A549 (cell line): ENCODE results near the gene OSGIN1. TPM values are rescaled to one million over a fixed set of nuclear protein-coding genes. Genes with fewer than 3 reads are reported as not detected.

ENCODE experiments used
- ATAC-seq, 2 experiments: fragments of 200-7000 bp in 1 of 2; fragments of >200 bp in 1 of 2; cut with Nextera tagmentation in 1 of 2; cut with Tn5 transposase in 1 of 2; 3 replicates each; pipeline versions ENCODE4 v1.8.0 to v1.9.1; 2018 to 2020; ENCODE audit warnings: mild to moderate bottlenecking in 1 of 2, moderate library complexity in 1 of 2
- CTCF ChIA-PET: fragments of 300-600 bp; sonication (Branson Sonifier 250); formaldehyde crosslinking; extraction: SDS; loops from one replicate; lab custom pipeline; 2021; ENCODE audit warnings: antibody characterized with exemption, inconsistent platforms; lab: Yijun Ruan, JAX
- POLR2A ChIA-PET: fragments of 350-600 bp; formaldehyde crosslinking; extraction: SDS; loops from one replicate; lab custom pipeline; 2021; ENCODE audit warnings: antibody characterized with exemption, inconsistent platforms; lab: Yijun Ruan, JAX
- DNase-seq, 2 experiments: peaks; one replicate each; pipeline versions ENCODE4 v3.0.0 to v3.0.0-alpha.2; 2011 to 2016; ENCODE audit warnings: low read depth in 1 of 2, low spot score in 1 of 2
- FAIRE-seq: peaks from 2 replicates; lab custom pipeline; 2011; peaks lifted over from hg19 to GRCh38; lab: Jason Lieb, UNC
- H3K27ac ChIP-seq, 2 experiments: fragments of >200 bp; sonication (Bioruptor Twin); formaldehyde crosslinking; 3 replicates each; pipeline ENCODE4 v1.5.1; 2016 to 2017
- H3K4me1 ChIP-seq: fragments of >200 bp; sonication (Bioruptor Twin); formaldehyde crosslinking; 3 replicates; pipeline ENCODE4 v1.6.1; 2016
- H3K4me2 ChIP-seq: fragments of >200 bp; sonication (Bioruptor Twin); formaldehyde crosslinking; 3 replicates; pipeline ENCODE4 v1.6.1; 2016
- H3K4me3 ChIP-seq: fragments of >200 bp; sonication (Bioruptor Twin); formaldehyde crosslinking; 3 replicates; pipeline ENCODE4 v1.5.1; 2016
- H3K9me3 ChIP-seq: fragments of >200 bp; sonication (Bioruptor Twin); formaldehyde crosslinking; 3 replicates; pipeline ENCODE4 v1.6.1; 2016
- BCL3 ChIP-seq: fragments of >200 bp; sonication (Bioruptor Twin); formaldehyde crosslinking; IDR thresholded peaks from 3 replicates; pipeline ENCODE4 v1.6.1; 2016
- CBX8 ChIP-seq: fragments of 200-600 bp; sonication (generic); IDR thresholded peaks from 2 replicates; pipeline ENCODE4 v1.6.1; 2016
- EHF ChIP-seq: fragments of 250-450 bp; sonication (Bioruptor Pico); IDR thresholded peaks from 2 replicates; pipeline ENCODE4 v1.5.0; 2020; ENCODE audit warnings: mild to moderate bottlenecking
- ELK1 ChIP-seq: fragments of 150-350 bp; IDR thresholded peaks from 2 replicates; pipeline ENCODE4 v1.6.1; 2014; ENCODE audit warnings: low read depth, mild to moderate bottlenecking, low read length
- FOSB ChIP-seq: fragments of 250-450 bp; sonication (Bioruptor Pico); IDR thresholded peaks from 2 replicates; pipeline ENCODE4 v1.5.0; 2020; ENCODE audit warnings: mild to moderate bottlenecking, moderate library complexity
- FOSL2 ChIP-seq, 2 experiments: fragments of 450-650 bp in 1 of 2; fragments of >200 bp in 1 of 2; sonication (Bioruptor Twin) in 1 of 2; formaldehyde crosslinking; IDR thresholded peaks; 2 replicates each; pipeline versions ENCODE4 v1.5.0 to v1.6.1; 2016 to 2020; ENCODE audit warnings: mild to moderate bottlenecking in 1 of 2, moderate library complexity in 1 of 2
- FOXS1 ChIP-seq: fragments of 250-450 bp; sonication (Bioruptor Pico); IDR thresholded peaks from 2 replicates; pipeline ENCODE4 v1.5.0; 2020; ENCODE audit warnings: mild to moderate bottlenecking, moderate library complexity
- GATA3 ChIP-seq: IDR thresholded peaks from 2 replicates; pipeline ENCODE4 v1.6.1; 2012; ENCODE audit warnings: borderline replicate concordance
- HOXB13 ChIP-seq: fragments of 250-450 bp; sonication (Bioruptor Pico); IDR thresholded peaks from 2 replicates; pipeline ENCODE4 v1.5.0; 2020; ENCODE audit warnings: low read depth, mild to moderate bottlenecking, moderate library complexity
- HOXB5 ChIP-seq: fragments of 250-450 bp; sonication (Bioruptor Pico); IDR thresholded peaks from 2 replicates; pipeline ENCODE4 v1.5.0; 2020; ENCODE audit warnings: mild to moderate bottlenecking, moderate library complexity
- JUN ChIP-seq, 2 experiments: fragments of >200 bp; sonication (Bioruptor Twin); formaldehyde crosslinking; IDR thresholded peaks; 2 replicates in 1 of 2; 3 replicates in 1 of 2; pipeline ENCODE4 v1.6.1; 2016 to 2017
- JUNB ChIP-seq: fragments of >200 bp; sonication (Bioruptor Twin); formaldehyde crosslinking; IDR thresholded peaks from 2 replicates; pipeline ENCODE4 v1.6.1; 2016
- MAFK ChIP-seq: fragments of 450-650 bp; IDR thresholded peaks from 2 replicates; pipeline ENCODE4 v1.6.1; 2014; ENCODE audit not compliant: partially characterized antibody
- MAZ ChIP-seq: fragments of 150-350 bp; IDR thresholded peaks from 2 replicates; pipeline ENCODE4 v1.6.1; 2014; ENCODE audit warnings: antibody characterized with exemption, low read depth, low read length, borderline replicate concordance
- NFE2L2 ChIP-seq: fragments of 150-350 bp; conservative IDR thresholded peaks from 2 replicates; pipeline ENCODE4 v1.6.1; 2014; ENCODE audit warnings: low read length
- NR3C1 ChIP-seq: fragments of >200 bp; sonication (Bioruptor Twin); formaldehyde crosslinking; IDR thresholded peaks from 3 replicates; pipeline ENCODE4 v1.6.1; 2017
- RAD21 ChIP-seq, 2 experiments: fragments of >200 bp in 1 of 2; sonication (Bioruptor Twin) in 1 of 2; formaldehyde crosslinking in 1 of 2; IDR thresholded peaks in 1 of 2; conservative IDR thresholded peaks in 1 of 2; 2 replicates in 1 of 2; 3 replicates in 1 of 2; pipeline ENCODE4 v1.6.1; 2012 to 2018; ENCODE audit warnings: inconsistent platforms in 1 of 2
- RARB ChIP-seq: fragments of 250-450 bp; sonication (Bioruptor Pico); IDR thresholded peaks from 2 replicates; pipeline ENCODE4 v1.8.0; 2021; ENCODE audit warnings: mild to moderate bottlenecking, moderate library complexity
- RFX5 ChIP-seq: fragments of 450-650 bp; IDR thresholded peaks from 2 replicates; pipeline ENCODE4 v1.7.1; 2014; ENCODE audit warnings: antibody characterized with exemption, mild to moderate bottlenecking, moderate library complexity
- RNF2 ChIP-seq: fragments of 200-600 bp; sonication (generic); IDR thresholded peaks from 2 replicates; pipeline ENCODE4 v1.6.1; 2016; ENCODE audit warnings: low read depth, mild to moderate bottlenecking, antibody characterized with exemption, moderate library complexity, borderline replicate concordance
- TFCP2L1 ChIP-seq: fragments of 250-450 bp; sonication (Bioruptor Pico); IDR thresholded peaks from 2 replicates; pipeline ENCODE4 v1.5.0; 2021; ENCODE audit warnings: mild to moderate bottlenecking
- ZC3H11A ChIP-seq: fragments of 450-650 bp; IDR thresholded peaks from 2 replicates; pipeline ENCODE4 v1.6.1; 2014; ENCODE audit warnings: antibody characterized with exemption, mild to moderate bottlenecking
- ZSCAN20 ChIP-seq: fragments of 250-450 bp; sonication (Bioruptor Pico); IDR thresholded peaks from 2 replicates; pipeline ENCODE4 v1.8.0; 2022; ENCODE audit warnings: mild to moderate bottlenecking, moderate library complexity
- WGBS: methylation state at CpG from one replicate; pipeline ENCODE4 v1.1.6; 2017; ENCODE audit errors: missing lambda C conversion rate; 5-methylcytosine and 5-hydroxymethylcytosine counted together
- polyA plus RNA-seq, 4 experiments: library from polyadenylated mRNA; depleted of rRNA in 3 of 4; stranded (reverse); fragments of >200 nt; fragmentation: RNase III in 1 of 4; extraction: RNeasy Plus Mini Kit Qiagen cat#74134 plus additional on column Dnase treatment in 1 of 4; gene quantifications; 2 replicates in 3 of 4; 3 replicates in 1 of 4; pipeline ENCODE4 v1.2.3, GENCODE V29; 2011 to 2017
- TF ChIP-seq, protein P1 (sequence below): fragments of >200 bp; sonication (Bioruptor Twin); formaldehyde crosslinking; IDR thresholded peaks from 2 replicates; pipeline ENCODE4 v1.6.1; 2016
- TF ChIP-seq, protein P2 (sequence below): fragments of 250-450 bp; sonication (Bioruptor Pico); IDR thresholded peaks from 2 replicates; pipeline ENCODE4 v1.5.0; 2020; ENCODE audit warnings: low read depth, mild to moderate bottlenecking, moderate library complexity
- TF ChIP-seq, protein P3 (sequence below): fragments of 250-450 bp; sonication (Bioruptor Pico); IDR thresholded peaks from 2 replicates; pipeline ENCODE4 v1.5.0; 2021; ENCODE audit warnings: mild to moderate bottlenecking, moderate library complexity, borderline replicate concordance
- TF ChIP-seq, protein P4 (sequence below): IDR thresholded peaks from 2 replicates; pipeline ENCODE4 v1.6.1; 2012
- TF ChIP-seq, protein P5 (sequence below): fragments of >200 bp; sonication (Bioruptor Twin); formaldehyde crosslinking; IDR thresholded peaks from 3 replicates; pipeline ENCODE4 v1.5.1; 2016

The OSGIN1 gene
- polyA plus RNA-seq, 2 of the 4 experiments (the other 2 are of a cell fraction) = 25.9 to 37.6 TPM

- Histone ChIP-seq H3K4me1 (peaks cover 26% of the 10 kb centered on the region), H3K4me3 (no peak overlapping the region), H3K27ac (no peak overlapping the region), H3K4me2 (no peak overlapping the region), H3K9me3 (no peaks in the 10 kb centered on the region)
- POLR2A ChIA-PET = no interaction called here
- DNase-seq = no peak
- CTCF ChIA-PET = interaction anchor here (0.6 to 16.1 kb wide), 15 partner anchors 8 to 527 kb away, joined by 3 to 414 read pairs (median 3); partner anchors contain the start of gene SLC38A8
- WGBS = 90% methylated on average over 20 of the region's 21 CpGs
- no peak for FAIRE-seq
- ATAC-seq = no peak
- TF ChIP-seq RNF2 (no peak), CBX8 (no peak), FOSL2 (IDR thresholded peaks at IDR 0.05) (no peak), FOSL2 (CRISPR knock-in tag; IDR thresholded peaks at IDR 0.05) (no peak), MAFK (no peak), JUN (IDR thresholded peaks at IDR 0.05) (no peak), GATA3 (no peak), EHF (CRISPR knock-in tag) (no peak), NFE2L2 (no peak), FOSB (CRISPR knock-in tag) (no peak), TFCP2L1 (no peak), ZSCAN20 (no peak)
- TF ChIP-seq, protein P1, sequence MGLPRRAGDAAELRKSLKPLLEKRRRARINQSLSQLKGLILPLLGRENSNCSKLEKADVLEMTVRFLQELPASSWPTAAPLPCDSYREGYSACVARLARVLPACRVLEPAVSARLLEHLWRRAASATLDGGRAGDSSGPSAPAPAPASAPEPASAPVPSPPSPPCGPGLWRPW = no peak
- TF ChIP-seq, protein P2, sequence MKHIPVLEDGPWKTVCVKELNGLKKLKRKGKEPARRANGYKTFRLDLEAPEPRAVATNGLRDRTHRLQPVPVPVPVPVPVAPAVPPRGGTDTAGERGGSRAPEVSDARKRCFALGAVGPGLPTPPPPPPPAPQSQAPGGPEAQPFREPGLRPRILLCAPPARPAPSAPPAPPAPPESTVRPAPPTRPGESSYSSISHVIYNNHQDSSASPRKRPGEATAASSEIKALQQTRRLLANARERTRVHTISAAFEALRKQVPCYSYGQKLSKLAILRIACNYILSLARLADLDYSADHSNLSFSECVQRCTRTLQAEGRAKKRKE (CRISPR knock-in tag) = no peak
- TF ChIP-seq, protein P3, sequence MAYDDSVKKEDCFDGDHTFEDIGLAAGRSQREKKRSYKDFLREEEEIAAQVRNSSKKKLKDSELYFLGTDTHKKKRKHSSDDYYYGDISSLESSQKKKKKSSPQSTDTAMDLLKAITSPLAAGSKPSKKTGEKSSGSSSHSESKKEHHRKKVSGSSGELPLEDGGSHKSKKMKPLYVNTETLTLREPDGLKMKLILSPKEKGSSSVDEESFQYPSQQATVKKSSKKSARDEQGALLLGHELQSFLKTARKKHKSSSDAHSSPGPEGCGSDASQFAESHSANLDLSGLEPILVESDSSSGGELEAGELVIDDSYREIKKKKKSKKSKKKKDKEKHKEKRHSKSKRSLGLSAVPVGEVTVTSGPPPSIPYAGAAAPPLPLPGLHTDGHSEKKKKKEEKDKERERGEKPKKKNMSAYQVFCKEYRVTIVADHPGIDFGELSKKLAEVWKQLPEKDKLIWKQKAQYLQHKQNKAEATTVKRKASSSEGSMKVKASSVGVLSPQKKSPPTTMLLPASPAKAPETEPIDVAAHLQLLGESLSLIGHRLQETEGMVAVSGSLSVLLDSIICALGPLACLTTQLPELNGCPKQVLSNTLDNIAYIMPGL (CRISPR knock-in tag) = no peak
These were observed 5.3 kb downstream of the OSGIN1 start for GRCh38 chr16:83958137-83958845.

DNA sequence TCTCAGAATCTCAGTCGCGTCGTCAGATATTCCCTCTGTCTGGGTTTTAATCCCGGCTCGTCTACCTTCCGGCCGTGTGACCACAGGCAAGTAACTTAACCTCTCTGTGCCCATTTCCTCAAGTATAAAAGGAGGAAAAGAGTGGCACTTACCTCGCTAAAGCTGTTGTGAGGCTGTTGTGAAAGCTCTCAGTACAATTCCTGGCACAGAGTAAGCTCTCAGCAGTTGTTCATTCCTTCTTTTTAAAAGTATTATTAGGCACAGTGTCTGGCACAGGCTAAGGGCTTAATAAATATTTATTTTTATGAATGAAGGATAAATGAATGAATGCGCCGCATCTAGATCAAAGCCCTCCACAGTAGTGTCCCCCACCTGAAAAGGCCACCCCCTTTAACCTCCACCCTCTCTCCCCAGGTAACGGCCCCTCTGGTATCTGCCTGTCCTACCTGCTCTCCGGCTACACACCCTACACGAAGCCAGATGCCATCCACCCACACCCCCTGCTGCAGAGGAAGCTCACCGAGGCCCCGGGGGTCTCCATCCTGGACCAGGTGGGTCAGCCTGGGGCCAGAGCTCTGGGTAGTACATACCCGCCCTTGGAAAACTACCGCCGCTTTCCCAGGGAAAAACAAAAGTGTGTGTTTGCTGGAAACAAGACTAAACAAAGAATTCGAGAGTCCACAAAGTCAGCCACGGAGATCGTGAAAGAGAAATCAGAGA lies 6.0 kb downstream of the OSGIN1 start:
- H3K4me3 ChIP-seq = no peak overlapping the region
- FAIRE-seq (no peak), ATAC-seq (no peak), DNase-seq (no peak)
- no peak overlapping the region for H3K4me2 ChIP-seq
- POLR2A ChIA-PET = no interaction called here
- no peak overlapping the region for H3K27ac ChIP-seq
- H3K4me1 ChIP-seq = peaks cover 26% of the 10 kb centered on the region
- CTCF ChIA-PET = interaction anchor here (0.6 to 16.1 kb wide), 3 partner anchors 15 to 228 kb away, joined by 3 to 414 read pairs (median 3); partner anchors contain the start of gene TAF1C
- no peaks in the 10 kb centered on the region for H3K9me3 ChIP-seq
- 89% methylated on average over 21 of the region's 21 CpGs for WGBS
- TF ChIP-seq, protein P4, sequence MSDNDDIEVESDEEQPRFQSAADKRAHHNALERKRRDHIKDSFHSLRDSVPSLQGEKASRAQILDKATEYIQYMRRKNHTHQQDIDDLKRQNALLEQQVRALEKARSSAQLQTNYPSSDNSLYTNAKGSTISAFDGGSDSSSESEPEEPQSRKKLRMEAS = no peak
- TF ChIP-seq BCL3 = no peak
- TF ChIP-seq HOXB5 (CRISPR knock-in tag) = no peak
- TF ChIP-seq JUNB = no peak
- TF ChIP-seq ZC3H11A = no peak
- no peak for TF ChIP-seq RFX5
- no peak for TF ChIP-seq RARB (CRISPR knock-in tag)
- TF ChIP-seq ELK1 = no peak
- TF ChIP-seq FOSB (CRISPR knock-in tag) = no peak
- TF ChIP-seq, protein P5, sequence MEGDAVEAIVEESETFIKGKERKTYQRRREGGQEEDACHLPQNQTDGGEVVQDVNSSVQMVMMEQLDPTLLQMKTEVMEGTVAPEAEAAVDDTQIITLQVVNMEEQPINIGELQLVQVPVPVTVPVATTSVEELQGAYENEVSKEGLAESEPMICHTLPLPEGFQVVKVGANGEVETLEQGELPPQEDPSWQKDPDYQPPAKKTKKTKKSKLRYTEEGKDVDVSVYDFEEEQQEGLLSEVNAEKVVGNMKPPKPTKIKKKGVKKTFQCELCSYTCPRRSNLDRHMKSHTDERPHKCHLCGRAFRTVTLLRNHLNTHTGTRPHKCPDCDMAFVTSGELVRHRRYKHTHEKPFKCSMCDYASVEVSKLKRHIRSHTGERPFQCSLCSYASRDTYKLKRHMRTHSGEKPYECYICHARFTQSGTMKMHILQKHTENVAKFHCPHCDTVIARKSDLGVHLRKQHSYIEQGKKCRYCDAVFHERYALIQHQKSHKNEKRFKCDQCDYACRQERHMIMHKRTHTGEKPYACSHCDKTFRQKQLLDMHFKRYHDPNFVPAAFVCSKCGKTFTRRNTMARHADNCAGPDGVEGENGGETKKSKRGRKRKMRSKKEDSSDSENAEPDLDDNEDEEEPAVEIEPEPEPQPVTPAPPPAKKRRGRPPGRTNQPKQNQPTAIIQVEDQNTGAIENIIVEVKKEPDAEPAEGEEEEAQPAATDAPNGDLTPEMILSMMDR = no peak
- TF ChIP-seq HOXB13 (CRISPR knock-in tag) = no peak
- no peak for TF ChIP-seq MAZ
- TF ChIP-seq NR3C1 = no peak
- no peak for TF ChIP-seq RAD21 (conservative IDR thresholded peaks at IDR 0.05 in 1 of 2, IDR thresholded peaks at IDR 0.05 in 1 of 2)
- no peak for TF ChIP-seq MAFK
- no peak for TF ChIP-seq FOXS1
